NK-92 (cell line): ENCODE measurements around the gene ANGPTL4.
"Not testable (repeated sequence)": the region's sequence is repeated elsewhere in the genome, so short reads cannot be mapped to it uniquely, and the experiment has no call there.

Source experiments
- DNase-seq: peaks from one replicate; lab custom pipeline; 2025; ENCODE audit not compliant: unreplicated experiment; lab: John Stamatoyannopoulos, UW

Gene ANGPTL4

GRCh38 chr19:8360196-8360595 lies 3.8 kb upstream of the ANGPTL4 start:
- DNase-seq, result no peak

DNA sequence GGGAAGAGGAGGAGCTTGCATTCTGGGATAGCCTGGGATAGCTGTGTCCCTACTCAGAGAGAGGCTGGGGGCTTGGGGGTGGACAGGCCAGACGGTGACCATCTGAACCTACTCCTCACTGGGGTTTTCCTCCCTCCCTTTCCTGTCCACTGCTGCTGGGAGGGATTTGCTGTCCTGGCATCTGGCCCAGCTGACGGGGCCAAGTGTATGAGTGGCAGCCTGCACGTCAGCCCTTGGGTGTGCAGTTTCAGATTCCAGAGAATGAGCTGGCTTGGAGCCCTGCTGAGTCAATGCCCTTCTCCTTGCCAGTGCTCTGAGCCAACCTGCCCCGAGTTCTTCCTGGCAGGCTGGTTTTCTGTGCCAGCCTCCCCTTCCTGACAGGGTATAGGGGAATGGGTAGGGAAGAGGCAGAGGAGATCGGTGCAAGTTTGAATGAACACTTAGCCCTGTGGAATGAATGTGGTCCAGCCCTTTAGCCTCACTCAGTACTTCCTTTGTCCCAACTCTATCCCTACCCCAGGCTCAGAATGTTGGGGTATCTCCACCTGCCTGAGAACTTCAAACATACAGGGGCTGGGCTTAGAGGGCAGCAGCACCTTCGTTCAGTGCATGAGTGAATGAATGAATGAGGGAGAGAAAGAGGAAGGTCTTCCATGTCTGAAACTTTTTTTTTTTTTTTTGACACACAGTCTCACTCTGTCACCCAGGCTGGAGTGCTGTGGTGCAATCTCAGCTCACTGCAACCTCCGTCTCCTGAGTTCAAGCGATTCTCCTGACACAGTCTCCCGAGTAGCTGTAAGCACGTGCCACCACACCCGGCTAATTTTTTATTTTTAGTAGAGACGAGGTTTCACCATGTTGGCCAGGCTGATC lies 1.8 kb upstream of the ANGPTL4 start:
- no peak for DNase-seq

DNA sequence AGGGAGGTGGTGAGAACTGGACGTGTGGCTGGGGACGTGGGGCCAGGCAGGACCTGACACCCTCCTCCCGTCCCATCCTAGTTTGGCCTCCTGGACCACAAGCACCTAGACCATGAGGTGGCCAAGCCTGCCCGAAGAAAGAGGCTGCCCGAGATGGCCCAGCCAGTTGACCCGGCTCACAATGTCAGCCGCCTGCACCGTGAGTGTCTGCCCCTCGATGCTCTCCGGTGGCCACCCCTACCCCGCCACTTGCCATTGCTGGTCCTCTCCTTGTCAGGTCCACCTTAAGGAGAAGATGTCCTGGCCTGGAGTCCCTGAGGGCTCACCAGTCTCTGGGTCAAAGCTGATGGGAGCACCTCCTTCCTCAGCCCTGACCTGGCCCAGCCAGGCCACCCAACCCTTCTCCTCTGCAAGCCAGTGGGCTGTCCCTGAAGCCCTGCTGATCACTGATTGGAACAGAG lies 2.2 kb downstream of the ANGPTL4 start:
- no peak for DNase-seq

GRCh38 chr19:8366961-8367326 lies 3.0 kb downstream of the ANGPTL4 start:
- DNase-seq, result no peak

GRCh38 chr19:8367327-8368001 lies 3.5 kb downstream of the ANGPTL4 start:
- DNase-seq, result no peak

GRCh38 chr19:8370176-8371010 lies 6.4 kb downstream of the ANGPTL4 start:
- DNase-seq, result no peak

DNA sequence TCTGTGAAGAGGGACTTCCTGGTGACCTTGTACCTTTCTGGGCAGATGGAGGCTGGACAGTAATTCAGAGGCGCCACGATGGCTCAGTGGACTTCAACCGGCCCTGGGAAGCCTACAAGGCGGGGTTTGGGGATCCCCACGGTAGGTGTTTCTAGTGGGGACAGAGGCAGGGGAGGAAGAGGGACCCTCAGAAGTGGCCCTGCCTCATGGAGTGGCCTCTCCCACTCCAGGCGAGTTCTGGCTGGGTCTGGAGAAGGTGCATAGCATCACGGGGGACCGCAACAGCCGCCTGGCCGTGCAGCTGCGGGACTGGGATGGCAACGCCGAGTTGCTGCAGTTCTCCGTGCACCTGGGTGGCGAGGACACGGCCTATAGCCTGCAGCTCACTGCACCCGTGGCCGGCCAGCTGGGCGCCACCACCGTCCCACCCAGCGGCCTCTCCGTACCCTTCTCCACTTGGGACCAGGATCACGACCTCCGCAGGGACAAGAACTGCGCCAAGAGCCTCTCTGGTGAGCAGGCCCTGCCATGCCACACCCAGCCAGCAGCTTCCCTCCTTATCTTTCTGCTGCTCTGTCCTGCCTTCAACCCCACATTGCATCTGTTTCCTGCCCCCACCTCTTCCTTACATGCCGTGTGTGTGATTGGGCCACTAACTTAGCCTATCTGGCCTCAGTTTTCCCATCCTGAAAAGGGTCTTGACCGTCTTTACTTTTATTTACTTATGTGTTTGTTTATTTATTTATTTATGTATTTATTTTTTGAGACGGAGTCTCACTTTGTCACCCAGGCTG lies 7.3 kb downstream of the ANGPTL4 start:
- DNase-seq, result no peak

DNA sequence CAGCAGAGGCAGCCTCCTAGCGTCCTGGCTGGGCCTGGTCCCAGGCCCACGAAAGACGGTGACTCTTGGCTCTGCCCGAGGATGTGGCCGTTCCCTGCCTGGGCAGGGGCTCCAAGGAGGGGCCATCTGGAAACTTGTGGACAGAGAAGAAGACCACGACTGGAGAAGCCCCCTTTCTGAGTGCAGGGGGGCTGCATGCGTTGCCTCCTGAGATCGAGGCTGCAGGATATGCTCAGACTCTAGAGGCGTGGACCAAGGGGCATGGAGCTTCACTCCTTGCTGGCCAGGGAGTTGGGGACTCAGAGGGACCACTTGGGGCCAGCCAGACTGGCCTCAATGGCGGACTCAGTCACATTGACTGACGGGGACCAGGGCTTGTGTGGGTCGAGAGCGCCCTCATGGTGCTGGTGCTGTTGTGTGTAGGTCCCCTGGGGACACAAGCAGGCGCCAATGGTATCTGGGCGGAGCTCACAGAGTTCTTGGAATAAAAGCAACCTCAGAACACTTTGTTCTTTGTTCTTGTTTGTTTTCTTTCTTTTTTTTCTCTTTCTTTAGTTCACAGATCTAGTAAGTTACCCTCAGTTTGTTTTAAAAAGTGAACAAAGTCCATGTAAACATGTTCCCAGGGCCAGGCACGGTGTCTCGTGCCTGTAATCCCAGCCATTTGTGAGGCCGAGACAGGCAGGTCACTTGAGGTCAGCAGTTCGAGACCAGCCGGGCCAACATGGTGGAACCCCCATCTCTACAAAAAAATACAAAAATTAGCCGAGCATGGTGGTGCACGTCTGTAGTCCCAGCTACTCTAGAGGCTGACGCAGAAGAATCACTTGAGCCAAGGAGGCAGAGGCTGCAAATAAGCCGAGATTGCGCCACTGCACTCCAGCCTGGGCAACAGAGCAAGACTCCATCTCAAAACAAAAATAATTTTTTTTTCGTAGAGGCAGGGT lies 10.2 kb downstream of the ANGPTL4 start:
- DNase-seq, result no peak

DNA sequence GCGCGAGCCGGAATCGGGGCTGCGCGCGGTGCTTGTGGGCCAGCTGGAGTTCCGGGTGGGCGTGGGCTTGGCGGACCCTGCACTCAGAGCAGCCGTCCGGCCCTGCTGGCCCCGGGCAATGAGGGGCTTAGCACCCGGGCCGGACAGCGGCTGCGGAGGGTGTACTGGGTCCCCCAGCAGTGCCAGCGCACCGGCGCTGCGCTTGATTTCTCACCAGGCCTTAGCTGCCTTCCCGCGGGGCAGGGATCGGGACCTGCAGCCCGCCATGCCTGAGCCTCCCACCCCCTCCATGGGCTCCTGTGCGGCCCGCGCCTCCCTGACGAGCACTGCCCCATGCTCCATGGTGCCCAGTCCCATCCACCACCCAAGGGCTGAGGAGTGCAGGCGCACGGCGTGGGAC lies 11.8 kb downstream of the ANGPTL4 start:
- not testable (repeated sequence) for DNase-seq

DNA sequence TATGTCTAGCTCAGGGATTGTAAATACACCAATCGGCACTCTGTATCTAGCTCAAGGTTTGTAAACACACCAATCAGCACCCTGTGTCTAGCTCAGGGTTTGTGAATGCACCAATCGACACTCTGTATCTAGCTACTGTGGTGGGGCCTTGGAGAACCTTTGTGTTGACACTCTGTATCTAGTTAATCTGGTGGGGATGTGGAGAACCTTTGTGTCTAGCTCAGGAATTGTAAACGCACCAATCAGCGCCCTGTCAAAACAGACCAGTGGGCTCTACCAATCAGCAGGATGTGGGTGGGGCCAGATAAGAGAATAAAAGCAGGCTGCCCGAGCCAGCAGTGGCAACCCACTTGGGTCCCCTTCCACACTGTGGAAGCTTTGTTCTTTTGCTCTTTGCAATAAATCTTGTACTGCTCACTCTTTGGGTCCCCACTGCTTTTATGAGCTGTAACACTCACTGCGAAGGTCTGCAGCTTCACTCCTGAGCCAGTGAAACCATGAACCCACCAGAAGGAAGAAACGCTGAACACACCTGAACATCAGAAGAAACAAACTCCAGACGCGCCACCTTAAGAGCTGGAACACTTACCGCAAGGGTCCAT lies 12.5 kb downstream of the ANGPTL4 start:
- DNase-seq, result not testable (repeated sequence)

DNA sequence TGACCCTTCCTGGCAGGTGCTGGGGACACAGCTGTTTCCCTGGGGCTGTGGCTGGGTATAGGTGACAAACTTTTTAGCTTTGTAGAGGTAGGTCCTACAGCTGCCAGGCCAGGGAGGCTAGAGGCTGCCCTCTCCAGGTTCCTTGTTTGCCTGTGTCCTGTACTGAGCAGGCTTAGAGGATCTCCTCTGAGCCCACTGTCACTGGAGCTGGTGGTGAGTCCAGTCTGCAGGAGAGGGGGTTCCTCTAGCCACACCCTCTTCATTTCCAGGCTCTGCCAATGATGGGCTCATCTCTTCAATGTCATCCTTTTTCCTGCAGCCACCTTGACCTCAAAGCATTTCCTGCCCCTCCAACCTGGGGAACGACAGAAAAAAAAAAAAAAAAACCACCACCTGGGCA lies 13.6 kb downstream of the ANGPTL4 start:
- DNase-seq, result no peak

GRCh38 chr19:8379156-8379891 lies 15.4 kb downstream of the ANGPTL4 start:
- DNase-seq, result not testable (repeated sequence)

- DNase-seq, result not testable (repeated sequence)
Observed at GRCh38 chr19:8384569-8384968, 20.6 kb downstream of the ANGPTL4 start.

DNA sequence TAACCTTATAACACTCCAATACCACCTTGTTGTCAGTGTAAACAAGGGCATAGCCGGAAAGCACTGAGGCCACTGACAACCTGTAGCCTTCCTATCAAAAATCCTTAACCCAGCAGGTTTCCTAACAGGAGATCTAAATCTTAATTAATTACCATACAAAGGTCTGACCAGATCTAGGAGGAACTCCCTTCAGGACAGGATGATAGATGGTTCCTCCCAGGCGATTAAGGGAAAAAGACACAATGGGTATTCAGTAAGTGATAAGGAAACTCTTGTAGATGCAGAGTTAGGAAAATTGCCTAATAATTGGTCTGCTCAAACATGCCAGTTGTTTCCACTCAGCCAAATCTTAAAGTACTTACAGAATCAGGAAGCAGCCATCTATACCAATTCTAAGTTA lies 21.1 kb downstream of the ANGPTL4 start:
- DNase-seq, result not testable (repeated sequence)

DNA sequence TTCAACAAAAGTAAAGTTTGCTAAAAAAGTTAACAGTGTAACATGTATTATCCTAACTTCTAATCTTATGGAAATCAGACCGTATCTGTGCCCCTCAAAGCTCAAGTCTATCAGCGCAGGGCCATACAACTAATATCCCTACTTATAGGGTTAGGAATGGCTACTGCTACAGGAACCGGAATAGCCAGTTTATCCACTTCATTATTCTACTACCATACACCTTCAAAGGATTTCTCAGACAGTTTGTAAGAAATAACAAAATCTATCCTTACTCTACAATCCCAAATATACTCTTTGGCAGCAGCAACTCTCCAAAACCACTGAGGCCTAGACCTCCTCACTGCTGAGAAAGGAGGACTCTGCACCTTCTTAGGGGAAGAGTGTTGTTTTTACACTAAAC lies 21.6 kb downstream of the ANGPTL4 start:
- not testable (repeated sequence) for DNase-seq

DNA sequence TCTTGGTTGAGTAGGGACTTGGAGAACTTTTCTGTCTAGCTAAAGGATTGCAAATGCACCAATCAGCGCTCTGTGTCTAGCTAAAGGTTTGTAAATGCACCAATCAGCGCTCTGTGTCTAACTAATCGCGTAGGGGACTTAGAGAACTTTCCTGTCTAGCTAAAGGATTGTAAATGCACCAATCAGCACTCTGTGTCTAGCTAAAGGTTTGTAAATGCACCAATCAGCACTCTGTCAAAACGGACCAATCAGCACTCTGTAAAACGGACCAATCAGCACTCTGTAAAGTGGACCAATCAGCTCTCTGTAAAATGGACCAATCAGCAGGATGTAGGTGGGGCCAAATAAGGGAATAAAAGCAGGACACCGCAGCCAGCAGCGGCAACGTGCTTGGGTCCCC lies 22.5 kb downstream of the ANGPTL4 start:
- not testable (repeated sequence) for DNase-seq

- DNase-seq, result no peak
Observed at GRCh38 chr19:8386990-8387389, 23.0 kb downstream of the ANGPTL4 start.
